NCI-H1930 (cell line): ENCODE results near the gene C9orf152.

Experiments
- DNase-seq, 2 experiments: peaks; one replicate each; lab custom pipeline; 2025; lab: John Stamatoyannopoulos, UW

Gene C9orf152

GRCh38 chr9:110180511-110181434 lies 27.2 kb downstream of the C9orf152 start:
- no peak for DNase-seq

DNA sequence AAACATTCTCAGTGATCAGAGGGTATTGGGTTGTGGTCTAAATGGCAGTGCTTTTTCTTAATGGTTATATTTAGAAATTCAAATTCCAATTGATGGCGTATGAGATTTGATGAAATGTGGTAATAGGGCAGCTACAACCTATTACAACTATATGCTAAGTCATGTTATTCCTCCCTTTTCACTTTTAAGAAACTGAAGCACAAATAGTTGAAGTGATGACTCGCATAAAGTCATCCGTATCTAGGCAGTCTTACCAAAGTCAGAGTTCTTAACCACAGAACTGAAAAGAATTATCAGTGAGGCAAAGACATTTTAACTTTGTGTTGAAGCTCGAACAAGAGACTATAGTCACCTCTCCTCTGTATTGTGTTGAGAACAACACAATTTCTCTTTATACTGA lies 28.2 kb downstream of the C9orf152 start:
- DNase-seq = no peak

GRCh38 chr9:110178281-110178680 lies 29.7 kb downstream of the C9orf152 start:
- DNase-seq = no peak

DNA sequence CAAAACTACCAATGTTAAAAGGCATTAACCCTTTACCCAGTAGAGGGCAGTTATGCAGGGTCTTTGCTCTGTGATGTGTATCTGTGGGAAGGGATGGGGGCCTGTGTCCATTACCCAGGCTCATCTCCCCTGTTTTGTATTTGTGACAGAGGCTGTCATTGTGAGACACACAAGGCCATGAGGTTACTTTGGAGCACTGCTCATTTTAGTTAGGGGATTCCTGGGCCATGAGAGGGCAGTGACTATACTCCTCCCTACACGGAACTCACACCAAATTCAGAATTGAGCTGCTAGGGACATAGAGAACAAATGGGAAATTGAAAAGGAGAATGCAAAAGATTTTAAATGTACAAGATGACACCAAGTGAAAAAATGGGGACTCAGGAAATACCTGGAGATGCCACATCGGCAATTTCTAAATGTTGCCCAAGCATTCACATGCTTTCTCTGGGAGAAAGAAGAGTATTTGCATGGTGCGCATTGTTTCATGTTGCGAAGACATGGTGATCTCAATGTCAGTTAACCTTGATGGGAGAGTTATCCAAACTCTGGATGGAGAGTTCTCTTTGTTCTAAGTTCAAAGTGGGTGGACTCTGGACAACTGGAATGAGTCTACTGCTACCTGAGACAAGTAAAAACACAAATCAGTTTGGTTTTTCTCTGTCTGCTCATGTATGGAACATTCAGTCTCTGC lies 32.5 kb downstream of the C9orf152 start:
- DNase-seq = no peak

- DNase-seq = no peak
Measured at GRCh38 chr9:110173322-110173642, 34.7 kb downstream of the C9orf152 start.

- DNase-seq = no peak
Measured at GRCh38 chr9:110170357-110171257, 37.4 kb downstream of the C9orf152 start.

- DNase-seq = no peak
Measured at GRCh38 chr9:110168486-110168885, 39.5 kb downstream of the C9orf152 start.

DNA sequence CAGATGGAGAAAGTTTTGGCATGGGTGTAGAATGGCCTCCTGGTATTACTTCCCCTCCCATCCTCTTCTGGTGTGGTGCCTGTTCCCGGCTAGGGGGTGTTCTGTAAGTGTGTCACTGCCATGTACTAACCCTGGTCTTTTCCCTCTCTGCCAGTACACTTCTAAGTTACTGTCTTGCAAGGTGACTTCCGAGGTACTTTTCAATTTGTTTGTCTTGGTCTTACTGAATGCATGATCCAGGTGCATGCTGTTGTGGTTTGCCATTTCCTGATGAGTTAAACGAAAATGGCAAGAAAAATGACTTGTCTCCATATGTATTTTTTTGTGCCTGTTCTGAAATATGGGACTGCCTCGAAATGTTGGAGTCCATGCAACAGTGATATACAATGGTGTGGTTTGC lies 46.0 kb downstream of the C9orf152 start:
- no peak for DNase-seq

- no peak for DNase-seq
Measured at GRCh38 chr9:110160685-110161084, 47.3 kb downstream of the C9orf152 start.

- no peak for DNase-seq
Measured at GRCh38 chr9:110160123-110160522, 47.8 kb downstream of the C9orf152 start.

- DNase-seq = no peak
Measured at GRCh38 chr9:110157823-110158664, 49.9 kb downstream of the C9orf152 start.

DNA sequence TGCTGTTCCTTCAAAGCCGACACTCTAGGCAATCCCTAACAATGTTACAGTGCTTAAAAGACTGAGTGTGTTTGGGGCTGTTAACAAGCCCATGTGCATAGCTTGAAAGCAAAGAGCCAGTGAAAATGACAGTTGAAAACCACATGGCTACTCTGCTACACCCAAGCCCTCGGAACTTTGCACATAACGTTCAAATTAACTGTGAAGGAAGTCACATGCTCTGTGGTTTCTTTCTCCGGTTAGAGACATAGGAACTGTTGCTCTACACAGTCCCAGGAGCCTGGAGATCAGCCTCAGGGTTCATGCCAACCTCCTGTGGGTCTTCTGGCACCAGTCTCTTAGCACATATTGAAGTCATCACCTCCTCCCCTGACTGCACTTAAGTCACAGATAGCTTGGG lies 51.1 kb downstream of the C9orf152 start:
- no peak for DNase-seq

DNA sequence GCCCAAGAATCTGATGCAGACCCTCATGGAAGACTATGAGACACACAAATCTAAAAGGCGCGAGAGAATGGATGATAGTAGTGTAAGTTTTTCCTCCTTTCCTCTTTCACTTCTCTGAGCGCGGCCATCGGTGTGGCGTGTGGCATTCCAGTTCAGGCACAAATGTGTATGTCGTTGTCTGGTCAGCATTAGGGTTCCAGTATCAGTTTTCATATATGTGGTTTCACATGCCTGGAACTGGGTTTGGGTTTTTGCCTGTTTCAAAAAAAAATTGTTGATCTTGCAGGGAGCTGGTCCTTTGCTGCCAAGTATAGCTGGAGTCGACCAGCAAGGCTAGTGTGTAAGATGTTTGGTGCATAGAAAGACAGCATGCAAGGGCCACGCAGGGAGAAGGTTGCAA lies 51.5 kb downstream of the C9orf152 start:
- no peak for DNase-seq

- no peak for DNase-seq
Measured at GRCh38 chr9:110155751-110156150, 52.2 kb downstream of the C9orf152 start.

GRCh38 chr9:110153431-110153830 lies 54.5 kb downstream of the C9orf152 start:
- DNase-seq = no peak

- DNase-seq = peak; percentile 13 to 27
Measured at GRCh38 chr9:110152704-110153374, 55.1 kb downstream of the C9orf152 start.
